Smooth muscle cell of the brain vasculature (primary cell): ENCODE measurements around the gene ELFN1.

ENCODE experiments used
- DNase-seq: peaks from one replicate; pipeline ENCODE4 v3.0.0-alpha.2; 2012; ENCODE audit warnings: low read depth, low spot score

ELFN1 gene

DNA sequence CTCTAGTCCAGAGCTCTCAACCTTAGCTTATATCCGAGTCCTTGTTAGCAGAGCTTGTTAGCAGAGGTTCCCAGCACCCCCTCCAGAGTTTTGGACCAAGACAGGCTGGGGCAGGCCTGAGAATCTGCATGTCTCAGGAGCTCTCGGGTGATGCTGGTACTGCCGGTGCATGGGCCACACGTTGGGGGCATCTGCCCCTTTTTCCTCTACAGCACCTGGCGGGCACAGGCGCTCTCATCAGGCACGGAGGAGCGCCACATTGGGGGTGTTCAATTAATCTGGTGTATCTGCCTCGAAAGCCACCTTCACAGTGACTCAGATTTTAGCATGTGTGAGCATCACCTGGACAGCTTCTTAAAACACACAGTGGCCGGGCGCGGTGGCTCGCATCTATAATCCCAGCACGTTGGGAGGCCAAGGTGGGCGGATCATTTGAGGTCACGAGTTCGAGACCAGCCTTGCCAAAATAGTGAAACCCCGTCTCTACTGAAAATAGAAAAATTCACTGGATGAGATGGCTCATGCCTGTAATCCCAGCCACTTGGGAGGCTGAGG, 117.7 kb downstream of the ELFN1 start:
- DNase-seq: no peak

GRCh38 chr7:1794888-1795542, 124.9 kb downstream of the ELFN1 start:
- no peak for DNase-seq
